Activated CD8-positive, alpha-beta memory T cell treated with anti-CD3 and anti-CD28 coated beads for 1 hour (primary cell): ENCODE measurements around the gene PTPRC.

ENCODE experiments used
- DNase-seq, 2 donors: peaks; one replicate each; pipeline ENCODE4 v3.0.0-alpha.2; 2020; ENCODE audit warnings: low read depth in 1 of 2; ENCODE audit errors: extremely low read depth in 1 of 2

PTPRC gene

DNA sequence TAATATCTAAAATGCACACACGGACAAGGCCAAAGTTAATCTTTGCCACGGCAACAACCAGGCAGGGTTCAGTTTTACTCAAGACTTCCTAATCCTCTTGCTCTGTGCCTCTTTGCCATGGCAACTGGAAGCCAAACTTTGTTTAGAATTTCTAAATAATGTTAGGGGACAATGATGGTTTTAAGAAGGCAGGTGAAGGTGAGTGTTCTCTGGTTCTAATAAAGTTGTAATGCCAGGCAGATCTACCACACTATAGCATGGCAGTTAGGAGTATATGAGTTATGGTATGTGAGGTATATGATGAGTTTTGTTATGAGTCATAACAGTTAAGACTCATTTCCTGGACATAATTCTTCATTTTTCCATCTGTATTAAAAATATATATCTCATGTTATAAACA lies 2.7 kb downstream of the PTPRC start:
- no peak for DNase-seq

DNA sequence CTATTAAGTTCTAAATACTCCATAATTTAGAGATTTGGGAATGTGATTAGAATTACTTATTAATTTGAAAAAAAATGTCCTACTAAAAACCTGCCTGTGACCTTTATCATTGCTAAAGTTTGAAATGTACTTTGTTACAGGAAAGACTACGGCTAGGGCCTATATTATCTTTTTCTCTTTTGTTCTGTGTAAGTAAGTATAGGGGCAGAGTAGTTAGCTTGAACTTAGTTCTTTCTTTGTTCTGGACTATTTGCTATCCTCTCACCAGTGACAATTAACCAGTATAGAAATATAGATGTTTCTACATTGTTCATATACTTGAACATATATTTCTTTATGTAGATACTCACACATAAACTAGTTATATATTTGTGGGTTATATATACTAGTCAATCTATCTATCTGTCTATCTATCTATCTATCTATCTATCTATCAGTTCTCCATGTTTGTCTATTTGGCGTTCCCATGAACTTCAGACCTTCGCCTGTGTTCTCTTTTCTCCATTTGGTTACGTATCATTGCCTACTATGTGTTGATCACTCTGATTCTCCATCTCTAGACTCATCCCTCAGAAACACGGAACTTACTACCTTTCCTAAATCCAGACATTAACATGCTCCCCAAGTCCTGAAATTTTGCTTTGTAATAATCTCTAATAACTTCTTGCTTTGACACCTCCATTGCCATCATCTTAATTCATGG lies 3.3 kb downstream of the PTPRC start:
- DNase-seq, result no peak

DNA sequence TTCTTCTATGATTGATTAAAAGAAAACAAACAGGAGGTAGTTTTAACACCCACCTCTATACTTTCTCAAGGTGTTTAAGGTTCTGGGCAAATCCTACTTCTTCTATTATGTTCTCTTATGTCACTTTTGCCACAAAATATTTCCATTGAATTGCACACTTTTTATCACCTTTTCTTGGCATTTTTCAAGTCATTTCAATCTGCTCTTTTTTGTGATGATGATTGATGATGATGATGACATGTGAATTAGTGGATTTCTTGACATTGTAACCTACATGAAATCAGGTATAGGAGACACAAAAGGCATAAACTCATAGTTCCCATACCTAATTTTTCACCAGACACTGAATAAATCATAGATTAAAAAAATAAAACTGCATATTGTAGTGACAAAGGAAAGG lies 4.1 kb downstream of the PTPRC start:
- DNase-seq, result no peak

DNA sequence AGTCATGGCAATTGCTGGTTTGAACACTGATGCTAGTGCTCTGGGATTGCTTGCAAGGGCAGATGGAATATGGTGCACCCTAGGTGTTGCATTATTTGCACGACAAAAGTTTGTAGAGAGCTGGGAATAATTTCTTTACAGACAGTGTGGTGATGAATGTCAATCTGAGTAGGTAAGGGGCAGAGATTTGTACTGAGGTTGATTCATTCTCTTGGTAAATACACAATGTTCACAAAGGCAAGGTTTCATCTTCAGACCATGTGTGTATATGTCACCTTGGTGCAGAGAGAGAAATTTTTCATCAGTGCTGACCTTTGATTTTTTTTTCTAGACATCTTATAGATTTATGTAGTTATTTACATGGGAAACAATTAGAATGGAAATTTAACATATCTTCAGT lies 5.0 kb downstream of the PTPRC start:
- DNase-seq, result no peak

DNA sequence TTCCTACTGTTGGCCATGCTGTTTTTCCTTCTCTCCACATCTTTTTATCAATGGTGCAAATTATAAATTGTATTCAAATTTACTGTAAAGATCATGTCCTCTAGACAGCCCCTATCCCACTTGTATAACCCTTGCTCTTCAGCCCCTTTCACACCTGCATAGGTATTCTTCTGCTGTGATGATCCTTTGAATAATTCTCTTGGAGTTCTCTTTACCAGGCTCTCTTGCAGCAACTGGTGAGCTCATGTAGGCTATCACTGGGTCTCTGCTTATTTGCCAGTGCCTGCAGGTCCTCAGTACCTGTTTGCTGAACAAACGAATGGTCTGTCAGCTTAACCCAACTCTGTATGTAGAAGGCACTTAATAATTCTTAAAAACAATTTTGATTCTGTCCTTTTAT lies 8.2 kb downstream of the PTPRC start:
- DNase-seq, result no peak

DNA sequence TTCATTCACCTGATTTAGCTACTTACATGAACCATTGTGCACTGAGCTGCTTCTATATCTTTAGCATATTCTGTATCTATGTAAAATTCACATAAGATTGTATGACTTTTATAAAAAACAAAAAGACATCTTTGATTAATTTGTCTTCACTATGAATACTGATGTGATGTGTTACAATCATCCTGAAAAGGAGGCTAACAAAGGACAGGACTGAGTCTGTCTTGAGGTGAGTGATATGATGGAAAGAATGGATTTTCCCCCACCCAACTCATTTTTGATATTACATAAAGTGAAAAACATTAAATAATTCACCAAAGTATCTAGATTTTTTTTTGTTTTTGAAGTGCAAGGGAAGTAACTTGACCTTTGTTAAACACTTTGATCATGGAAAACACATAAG lies 9.8 kb downstream of the PTPRC start:
- no peak for DNase-seq

DNA sequence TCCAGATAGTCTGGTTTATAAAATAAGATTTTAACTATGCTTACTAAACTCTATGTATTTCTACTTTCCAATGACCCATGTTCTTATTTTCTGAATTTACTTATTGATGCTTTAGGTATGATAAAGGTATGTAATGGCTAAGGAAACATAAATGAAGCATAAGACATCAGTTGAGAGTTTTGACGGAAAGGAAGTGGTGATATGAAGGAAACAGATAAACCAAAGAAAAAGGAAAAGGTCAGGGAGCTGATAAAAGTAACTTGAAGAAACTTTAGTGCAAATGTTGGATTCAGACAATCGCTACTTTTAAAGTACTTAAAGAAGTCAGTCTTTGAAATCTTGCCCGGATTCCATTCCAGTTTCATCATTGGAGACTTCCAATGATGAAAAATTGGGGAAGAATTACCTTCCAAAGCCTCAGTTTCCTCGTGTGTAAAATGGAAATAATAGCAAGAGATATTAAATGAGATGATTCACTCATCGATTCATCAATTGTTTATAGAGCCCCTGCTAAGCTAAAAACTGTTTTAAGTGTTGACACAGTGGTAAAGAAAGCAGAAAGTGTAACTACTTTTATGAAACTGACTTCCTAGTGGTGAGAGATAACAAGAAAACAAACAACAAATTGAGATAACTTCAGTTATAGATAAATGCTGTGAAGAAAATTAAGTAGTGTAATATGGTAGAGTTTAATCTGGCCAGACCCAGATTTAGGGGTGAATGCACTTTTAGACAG lies 10.6 kb downstream of the PTPRC start:
- DNase-seq, result no peak

DNA sequence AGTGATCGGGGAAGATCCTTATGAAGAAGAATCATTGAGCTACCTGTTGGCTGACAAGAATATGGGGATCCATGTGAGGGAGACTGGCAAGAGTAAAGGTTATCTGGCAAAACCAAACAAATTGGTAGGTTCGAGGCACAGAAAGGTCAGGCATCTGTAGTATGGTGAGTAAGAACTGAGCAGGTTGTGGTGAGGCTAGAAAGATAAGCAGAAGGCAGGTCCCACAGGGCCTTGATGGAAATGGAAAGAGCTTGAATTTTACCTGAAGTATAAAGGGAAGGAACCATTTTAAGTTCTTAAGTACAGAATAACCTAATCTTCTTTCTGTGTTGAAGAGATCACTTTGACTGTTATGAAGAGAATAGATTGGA lies 11.1 kb downstream of the PTPRC start:
- DNase-seq, result no peak

DNA sequence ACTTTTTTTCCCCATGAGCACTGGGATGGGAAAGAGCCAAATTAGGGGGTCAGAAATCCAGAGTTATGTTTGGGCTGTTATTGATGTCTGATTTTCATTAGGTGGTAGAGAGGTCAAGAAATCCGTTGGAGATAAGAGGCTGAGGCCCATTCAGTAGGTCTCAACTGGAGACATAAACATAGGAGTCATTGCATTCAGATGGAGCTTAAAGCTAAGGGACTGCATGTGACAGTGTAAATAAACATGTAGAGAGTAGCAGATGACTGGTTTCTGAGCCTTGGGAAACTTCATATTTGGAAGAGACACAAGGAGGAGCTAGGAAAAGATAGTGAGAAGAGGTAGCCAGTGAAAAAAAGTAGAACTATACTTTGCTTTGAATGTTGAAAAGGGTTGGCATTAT lies 11.7 kb downstream of the PTPRC start:
- no peak for DNase-seq

DNA sequence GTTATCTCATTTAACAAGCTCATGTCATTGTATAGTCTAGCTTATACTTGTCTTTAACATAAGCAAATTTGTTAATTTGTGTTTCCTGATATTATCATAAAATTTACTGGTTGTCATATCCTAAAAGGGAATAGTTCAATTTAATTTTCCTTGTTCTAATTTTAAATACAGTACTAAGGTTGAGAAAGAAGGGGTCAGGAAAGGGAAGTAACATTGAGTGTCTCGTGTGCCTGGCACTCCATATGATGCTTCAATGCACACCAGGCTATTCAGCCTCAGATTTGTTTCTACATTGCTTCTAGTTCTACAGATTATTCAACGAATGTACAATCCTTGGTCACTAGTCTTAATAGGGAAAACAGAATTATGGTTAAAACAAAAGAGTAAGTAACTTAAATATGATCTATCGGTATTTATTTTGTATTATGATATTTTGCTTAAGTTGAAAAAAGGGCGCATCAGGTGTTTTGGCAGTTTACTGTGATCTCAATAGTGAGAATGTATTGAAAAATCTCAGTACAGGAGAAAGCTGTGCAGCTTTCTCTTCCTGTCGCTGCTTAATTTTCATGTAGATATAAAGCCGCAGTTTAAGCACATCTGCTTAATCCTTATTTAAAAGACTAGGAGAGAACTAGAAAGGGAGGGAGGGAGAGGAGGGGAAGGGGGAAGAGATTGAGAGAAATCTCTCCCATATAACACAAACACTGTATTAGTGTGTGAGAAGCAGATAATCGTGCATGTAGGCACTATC lies 13.0 kb downstream of the PTPRC start:
- no peak for DNase-seq

DNA sequence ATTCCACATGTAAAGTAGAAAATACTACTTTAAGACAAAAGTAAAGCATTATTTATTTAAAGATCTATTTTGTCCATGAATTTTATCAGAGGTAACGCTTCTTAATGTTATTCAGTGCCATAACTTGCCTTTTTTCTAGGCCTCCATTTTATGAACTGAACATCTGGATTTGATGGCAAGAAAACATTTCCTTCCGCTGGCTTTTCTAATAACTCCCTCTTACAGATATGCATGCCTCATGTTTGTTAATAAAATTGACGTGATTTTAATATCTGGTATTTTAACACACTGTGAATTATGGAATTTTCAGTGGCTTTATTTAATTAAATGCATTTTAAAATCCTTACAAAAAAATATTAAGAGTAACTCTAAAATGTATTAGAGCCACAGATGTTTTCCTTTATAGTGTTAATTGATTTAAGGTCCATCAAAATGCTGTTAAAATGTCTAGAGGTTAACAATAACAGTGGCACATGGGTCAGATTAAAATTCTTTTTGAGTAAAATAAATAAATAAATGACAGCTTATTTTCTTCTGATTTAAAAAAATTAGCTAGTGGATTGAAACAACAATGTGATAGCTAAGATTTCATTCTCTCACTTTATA lies 15.1 kb downstream of the PTPRC start:
- no peak for DNase-seq

DNA sequence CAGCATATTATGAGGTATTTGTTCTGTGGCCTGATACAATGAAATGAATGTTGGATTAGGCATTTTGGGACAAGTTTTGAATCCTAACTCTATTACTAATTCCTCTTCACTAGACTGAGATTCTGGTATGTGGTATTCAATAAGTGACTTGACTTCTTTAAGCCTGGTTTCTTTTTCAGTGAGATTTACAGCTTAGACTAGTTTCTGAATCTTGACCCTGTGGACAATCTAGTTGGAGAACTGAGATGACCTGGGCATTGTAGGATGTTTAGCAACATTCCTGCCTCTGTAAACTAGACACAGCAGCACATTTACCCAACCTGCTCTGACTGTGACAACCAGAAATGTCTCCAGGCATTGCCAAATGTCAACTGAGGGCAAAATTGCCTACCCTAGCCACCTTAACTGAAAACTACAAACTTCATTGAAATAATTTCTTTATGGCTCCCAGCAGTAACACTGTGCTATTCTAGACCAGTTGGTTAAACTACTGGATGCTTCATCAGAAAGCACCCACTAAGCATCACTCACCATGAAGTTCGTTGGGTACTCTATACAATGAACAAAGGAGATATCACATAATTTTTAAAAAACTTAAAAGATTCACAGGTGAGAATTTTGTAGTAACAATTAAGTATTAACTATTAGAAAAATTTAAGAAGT lies 16.8 kb downstream of the PTPRC start:
- no peak for DNase-seq

DNA sequence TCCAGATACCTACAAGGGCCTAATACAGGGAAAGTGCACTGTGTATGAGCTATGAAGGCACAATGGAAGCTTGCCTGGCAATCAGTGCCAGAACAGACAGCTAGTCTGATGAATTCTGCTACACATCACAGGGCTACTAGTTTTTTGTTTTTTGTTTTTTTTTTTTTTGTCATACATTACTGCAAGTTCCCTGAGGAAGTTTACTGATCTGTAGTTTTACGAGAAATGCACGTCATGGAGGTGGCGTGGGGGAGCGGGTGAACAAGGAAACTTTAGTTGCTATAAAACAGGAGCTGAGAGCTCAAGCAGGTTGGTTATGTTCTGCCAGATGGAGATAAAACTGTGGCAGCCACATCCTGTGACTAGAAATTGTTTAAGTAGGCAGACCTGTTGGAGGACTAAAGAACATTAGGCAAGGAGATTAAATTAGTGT lies 17.7 kb downstream of the PTPRC start:
- peak; percentile 65 to 83 for DNase-seq

DNA sequence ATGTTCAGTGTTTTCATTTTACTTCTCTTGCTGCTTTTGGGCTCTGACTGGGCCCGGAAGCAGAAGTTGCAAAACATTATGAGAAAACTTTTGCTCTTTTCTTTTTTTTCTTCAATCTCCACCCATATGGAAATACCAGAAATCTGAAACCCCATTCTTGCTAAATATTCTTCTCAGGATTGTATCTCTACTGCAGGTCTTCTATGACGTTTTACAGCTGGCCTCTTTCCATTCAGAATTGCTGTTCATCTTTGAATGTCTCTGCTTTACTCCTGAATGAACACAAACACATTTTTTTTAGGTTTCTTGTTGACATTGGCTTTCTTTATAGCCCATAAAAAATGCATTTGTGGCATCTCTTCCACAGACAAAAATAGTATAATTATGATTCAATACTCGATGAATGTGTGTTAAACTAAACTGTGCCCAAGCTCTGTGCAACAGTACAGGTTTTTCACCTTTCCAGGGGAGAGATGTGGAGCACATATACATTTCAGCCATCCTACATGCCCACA lies 18.8 kb downstream of the PTPRC start:
- DNase-seq, result no peak

DNA sequence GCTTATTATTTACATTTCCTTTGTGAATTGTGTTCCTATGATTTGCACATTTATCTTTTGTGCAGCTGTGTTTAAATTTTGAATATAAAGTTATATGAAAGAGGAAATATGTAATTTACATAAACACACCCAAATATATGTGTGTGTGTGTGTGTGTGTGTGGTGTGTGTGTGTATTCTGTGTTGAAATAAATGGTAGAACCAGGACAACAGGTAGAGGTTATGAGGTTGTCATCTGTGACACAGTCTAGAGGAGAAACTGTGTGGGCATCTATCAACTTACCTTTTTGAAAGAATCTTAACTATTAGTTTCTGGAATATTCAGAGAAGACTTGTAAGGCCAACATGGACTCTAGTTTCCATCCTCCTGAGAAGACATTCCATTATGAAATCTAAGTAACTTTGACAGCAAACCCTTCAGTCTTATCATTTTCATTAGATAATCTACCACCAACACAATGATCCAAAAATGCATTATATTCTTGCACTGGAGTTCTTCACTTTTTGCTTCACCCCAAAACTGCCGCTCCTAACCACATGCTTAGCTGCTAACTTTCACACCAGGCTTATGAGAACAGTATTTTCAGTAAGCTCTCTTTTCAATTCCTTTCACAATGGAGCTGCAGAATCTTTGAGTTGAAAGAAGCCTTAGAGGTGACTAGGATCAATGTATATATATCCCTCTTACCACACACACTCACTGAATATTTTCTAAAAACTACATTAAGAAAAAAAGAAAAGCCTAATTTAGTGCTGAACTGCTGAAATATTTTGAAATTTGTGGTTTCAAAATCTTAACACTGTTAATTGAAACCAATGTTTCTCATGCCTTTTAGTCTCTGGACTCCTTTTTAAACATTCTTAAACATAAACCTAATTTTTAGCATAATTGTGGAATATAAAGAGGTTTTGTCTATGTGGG lies 21.8 kb downstream of the PTPRC start:
- no peak for DNase-seq

DNA sequence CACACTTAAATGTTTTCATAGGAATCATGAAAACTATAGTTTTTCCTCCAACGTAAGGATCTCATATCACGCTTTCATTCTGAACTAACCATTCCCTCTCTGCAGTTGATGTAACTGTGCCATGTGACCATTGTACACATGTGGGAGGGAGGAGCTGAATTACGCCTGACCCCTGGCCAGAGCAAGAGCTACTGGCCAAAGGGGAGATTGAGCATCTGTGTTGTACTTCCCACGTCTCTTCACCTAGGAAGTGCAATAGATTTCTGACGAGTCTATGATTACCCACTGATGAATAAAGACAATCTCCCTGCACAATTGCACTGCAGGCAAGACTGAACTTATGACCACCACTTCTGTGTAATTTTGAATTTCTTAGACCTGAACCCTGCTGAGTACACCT lies 24.0 kb downstream of the PTPRC start:
- no peak for DNase-seq

DNA sequence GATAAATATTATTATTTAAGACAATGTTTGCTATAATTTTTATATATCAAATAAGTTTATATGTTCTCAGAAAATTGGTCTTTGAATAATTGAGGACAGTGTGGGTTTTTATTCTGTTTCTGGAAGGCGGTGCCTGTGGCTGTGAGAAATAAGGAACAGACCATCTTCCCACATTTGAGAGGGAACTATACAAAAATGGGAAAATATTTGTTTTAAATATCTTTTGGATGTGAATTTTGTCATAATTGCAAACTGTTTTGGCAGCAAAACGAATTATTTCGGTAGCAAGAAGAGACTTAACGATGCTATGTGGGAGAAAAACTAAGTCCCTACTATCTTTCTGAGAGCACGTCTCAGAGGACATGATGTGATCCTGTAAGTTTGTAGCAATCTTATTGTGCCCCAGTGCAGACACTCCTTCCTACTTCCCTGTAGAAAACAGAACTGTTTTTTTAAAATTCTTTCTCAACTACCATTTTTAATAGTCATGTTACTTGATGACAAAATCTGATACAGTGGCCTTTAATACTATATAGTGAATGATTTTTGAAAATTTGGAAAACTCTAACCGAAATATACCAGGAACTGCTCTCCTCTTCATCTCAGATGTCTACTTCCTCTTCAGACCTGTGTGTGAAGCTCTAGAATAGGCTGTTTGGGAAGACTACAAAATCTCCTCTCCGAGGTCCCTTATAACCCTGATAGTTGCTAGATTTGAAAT lies 25.4 kb downstream of the PTPRC start:
- DNase-seq, result no peak

DNA sequence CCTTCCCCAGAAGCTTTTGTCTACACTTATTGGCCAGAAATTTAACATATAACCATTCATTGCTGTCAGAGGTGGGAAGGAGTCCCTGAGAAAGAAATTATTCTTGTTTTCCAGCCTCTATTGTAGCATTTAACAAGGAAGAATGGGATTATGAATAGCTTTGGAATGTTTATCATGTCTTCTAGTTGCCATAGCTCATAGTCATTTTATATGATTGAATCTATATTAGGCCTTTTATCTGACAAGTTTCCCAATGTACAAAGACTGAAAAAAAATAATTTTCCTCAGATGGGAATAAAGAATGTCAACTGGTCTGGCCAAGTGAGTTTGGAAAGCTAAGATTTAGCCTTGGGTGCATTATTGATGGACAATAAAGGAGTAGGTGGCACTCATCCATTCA lies 28.3 kb downstream of the PTPRC start:
- DNase-seq, result no peak

DNA sequence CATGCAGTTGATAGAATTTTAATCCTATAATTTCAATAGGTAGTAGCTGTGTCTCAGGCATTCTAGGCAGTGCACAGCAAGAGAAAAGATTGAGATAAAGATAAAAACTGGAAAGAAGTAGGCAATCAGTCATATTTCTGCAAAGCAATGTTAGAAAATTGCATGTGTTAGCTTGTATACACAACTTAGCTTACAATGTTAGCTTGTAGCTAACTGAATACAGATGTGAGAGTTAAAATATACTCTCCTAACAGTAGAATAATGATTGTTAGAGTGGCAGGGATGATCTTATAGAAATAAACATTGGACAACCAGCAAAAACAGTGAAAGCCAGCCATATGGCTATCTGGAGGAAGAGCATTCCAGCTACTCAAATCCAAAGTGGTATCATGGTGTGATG lies 29.0 kb downstream of the PTPRC start:
- DNase-seq, result no peak
